ENCODE measurements around the gene ITGB2.

The ITGB2 gene

DNA sequence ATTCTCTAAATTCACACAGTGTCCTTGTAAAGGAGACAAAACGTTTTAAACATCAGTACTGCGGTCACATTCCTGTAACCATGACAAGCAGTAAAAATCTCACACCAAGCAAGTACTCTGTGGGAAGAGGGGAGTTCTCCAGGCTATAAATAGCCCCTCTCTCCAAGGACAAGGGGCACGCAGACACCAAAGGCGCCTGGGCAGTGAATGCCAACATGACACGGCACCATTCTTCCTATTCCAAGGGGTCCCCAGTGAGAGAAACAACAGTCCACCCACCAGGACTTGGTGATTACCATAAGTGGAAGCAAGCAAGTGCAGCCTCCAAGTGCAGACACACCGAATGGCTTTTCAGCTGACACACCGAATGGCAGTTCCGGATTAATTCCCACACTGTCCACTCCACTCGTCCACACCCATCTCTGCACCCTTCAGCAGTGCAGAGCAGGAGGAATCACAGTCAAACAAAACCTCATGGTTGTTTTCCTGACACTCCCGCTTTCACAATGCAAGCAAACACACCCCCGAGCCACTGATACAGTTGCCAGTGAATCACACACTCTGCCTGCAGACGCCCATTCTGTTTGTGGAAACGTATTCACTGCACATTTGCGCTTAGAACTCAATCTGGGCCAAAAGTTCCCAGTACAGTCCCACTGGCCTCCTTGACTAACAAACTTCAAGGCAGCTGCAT lies 49.0 kb downstream of the ITGB2 start:
- DNase-seq (ENCODE audit: low read depth in 4 of 4, low spot score in 1 of 4): no peak

DNA sequence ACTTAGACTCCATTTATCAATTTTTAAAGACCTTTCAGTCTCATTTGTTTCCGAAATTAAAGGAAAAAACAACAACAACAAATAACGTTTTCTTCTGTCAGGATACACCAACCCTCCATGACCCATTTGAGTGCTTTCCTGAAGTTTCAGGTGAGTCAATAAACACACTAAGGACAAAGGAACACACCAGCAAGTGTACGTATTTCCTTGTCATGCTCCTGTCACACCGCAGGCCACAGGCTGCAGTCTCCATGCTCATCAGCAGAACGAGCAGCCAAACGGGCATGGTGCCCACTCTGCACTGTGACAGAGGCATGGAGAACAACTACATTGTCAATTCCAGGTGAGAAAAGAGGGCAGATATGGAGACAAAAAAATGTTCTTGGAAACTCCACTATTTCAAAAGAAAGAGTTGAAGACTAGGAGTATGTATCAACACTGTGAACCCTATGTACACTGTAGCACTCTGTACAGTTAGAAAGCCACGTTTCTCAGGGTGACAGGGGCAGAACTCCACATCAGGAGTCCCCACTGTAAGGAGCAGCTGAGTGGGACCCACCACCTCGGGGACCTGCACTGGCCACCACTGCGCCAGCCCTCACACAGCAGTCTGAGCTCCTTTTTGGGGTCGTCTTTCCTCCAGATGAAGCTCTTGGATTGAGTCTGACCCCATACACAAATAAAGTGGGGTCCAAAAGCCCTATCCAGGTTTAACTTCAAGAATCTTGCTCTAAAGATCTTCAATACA lies 49.8 kb downstream of the ITGB2 start:
- DNase-seq (ENCODE audit: low read depth in 4 of 4, low spot score in 1 of 4): no peak

DNA sequence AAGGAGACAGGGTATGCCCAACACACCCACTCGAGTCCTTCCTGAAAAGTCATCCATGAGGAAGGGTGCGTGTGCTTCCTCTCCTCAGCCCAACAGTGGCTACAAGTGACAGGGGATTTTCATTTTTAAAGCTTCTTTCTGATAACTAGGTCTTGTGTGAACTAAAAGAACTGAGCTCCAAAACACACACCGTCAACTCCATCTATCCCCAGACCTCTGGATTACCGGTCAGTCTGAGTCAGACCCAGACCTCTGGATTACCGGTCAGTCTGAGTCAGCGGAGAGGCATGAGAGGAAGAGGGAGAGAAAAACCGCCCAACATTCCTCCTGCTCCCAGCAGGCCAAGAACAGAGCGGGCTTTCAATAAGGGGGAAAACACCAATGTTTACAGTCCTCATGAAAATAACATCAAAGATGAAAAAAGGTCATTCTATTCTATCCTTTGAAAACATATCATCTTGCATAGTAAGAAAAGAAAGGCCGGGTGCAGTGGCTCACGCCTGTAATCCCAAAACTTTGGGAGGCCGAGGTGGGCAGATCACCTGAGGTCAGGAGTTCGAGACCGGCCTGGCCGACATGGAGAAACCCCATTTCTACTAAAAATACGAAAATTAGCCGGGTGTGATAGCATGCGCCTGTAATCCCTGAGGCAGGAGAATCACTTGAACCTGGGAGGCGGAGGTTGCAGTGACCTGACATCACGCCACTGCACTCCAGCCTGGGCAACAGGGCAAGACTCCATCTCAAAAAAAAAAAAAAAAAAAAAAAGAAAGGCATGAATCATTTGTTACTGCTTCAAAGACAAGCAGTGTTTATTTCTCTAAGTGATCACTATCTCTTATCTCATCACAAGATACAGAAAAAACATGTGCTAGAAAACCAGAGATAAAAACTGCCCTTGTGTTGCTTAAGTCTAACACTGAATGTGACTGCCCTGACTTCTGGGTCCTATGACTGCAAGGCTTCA lies 50.6 kb downstream of the ITGB2 start:
- DNase-seq (ENCODE audit: low read depth in 4 of 4, low spot score in 1 of 4): no peak

DNA sequence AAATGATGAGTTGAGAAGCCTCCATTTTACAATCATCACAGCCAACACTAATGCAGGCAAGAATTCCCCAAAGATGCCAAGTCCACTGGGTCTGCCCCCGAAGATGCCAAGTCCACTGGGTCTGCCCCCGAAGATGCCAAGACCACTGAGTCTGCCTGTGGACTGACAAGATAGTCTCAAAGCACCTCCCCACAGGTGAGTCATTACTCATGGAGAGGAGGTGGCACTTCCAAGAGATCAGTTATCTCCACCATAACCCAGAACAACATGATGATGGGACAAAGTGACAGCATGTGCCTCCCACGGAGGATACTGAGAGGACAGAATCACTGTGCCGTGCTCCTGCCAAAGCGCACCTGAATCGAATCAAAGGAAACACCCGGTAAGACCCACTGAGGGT lies 52.0 kb downstream of the ITGB2 start:
- no peak for DNase-seq (ENCODE audit: low read depth in 4 of 4, low spot score in 1 of 4)

DNA sequence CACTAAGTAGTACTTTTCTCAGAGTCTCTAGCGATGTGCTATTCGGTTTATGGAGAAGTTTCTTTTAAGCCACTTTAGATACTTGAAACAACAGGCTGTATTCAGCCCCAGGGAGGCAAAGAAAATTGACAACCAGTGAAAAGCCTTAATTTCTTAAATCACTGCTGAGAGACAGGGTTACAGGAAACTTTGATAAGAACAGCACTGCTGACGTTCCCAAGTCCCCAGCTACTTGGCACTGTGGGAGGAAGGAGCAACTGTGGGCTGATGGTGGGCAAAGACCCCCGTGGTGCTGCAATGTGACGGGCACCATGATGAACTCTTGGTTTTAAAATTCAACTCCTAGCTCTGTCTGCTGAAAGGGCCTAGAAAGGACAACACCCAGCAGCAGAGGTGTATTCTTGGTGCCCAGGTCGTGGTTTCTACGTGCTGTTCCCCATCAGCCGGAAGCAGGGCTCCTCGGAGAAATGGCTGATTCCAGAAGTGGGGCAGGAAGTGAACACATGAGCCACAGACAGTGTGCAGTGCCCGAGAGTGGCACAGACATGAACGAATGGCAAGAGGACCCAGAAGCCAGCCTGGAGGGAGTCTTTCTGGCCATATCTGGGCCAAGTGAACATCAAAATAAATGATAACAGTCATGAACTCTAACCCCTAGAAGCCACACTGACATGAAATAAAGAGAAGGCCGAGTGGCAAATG lies 52.5 kb downstream of the ITGB2 start:
- no peak for DNase-seq (ENCODE audit: low read depth in 4 of 4, low spot score in 1 of 4)

DNA sequence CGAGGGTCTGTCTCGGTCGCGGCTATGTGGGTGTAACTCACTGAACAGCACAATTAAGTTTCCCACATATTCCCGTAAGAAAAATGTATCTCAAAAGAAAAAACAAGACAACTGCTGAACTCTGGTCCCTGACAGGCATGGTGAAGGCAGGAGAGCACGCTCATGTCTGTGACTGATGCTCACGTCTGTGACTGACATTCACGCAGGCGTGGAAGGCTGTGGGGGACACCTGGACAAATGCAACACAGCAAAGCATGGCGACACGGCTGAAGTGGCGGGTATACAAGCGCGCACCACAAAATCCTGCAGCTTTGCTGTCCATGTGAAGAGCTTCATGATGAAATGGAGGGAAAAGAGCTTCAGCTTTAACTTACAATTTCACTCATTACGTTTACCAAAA lies 53.2 kb downstream of the ITGB2 start:
- no peak for DNase-seq (ENCODE audit: low read depth in 4 of 4, low spot score in 1 of 4)

DNA sequence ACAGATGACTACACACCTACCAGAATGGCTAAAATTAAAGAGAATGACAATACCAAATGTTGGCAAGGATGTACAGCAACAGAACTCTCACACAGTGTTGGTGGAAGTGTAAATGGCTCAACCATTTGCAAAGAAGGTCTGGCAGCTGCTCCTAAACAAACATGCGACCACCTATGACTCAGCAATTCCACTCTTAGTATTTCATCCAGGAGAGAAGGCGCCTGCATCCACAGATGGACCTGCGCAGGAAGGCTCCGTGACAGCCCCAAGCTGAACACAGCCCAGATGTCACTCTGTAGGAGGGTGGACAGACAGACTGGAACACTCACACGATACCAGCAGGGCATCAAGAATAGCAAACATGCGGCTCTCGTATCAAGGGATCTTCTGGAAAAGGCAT lies 53.9 kb downstream of the ITGB2 start:
- DNase-seq (ENCODE audit: low read depth in 4 of 4, low spot score in 1 of 4): no peak

DNA sequence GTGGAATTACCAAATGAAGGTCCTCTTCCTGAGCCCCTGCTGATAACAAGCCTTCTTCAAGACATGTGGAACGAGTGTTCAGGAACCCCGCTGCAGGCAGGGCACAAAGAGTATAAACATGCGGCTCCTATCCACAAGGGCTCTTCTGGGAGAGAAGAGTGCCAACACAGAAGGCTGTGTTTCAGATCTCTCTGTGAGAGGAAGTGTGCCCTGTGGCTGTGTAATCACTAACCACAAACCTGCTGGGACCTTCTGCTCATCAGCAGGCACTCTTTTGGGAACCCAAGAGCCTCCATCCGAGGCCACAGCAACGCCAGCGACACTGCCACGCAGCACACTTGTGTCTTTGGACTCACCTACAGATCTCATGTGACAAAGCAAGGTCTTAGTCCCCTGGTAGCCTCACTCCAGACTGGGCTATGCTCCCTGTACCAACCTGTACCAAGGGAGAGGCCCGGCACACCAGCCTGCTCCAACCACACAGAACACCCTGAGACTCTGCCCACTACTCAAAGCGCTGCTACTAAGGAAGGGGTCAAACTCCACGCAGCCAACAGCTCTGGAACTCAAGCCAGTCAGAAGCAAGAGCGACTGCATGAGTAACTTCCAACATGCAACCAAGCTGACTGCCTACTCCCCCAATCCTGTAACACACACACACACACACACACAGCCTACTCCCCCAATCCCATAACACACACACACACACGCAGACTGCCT lies 55.0 kb downstream of the ITGB2 start:
- no peak for DNase-seq (ENCODE audit: low read depth in 4 of 4, low spot score in 1 of 4)

DNA sequence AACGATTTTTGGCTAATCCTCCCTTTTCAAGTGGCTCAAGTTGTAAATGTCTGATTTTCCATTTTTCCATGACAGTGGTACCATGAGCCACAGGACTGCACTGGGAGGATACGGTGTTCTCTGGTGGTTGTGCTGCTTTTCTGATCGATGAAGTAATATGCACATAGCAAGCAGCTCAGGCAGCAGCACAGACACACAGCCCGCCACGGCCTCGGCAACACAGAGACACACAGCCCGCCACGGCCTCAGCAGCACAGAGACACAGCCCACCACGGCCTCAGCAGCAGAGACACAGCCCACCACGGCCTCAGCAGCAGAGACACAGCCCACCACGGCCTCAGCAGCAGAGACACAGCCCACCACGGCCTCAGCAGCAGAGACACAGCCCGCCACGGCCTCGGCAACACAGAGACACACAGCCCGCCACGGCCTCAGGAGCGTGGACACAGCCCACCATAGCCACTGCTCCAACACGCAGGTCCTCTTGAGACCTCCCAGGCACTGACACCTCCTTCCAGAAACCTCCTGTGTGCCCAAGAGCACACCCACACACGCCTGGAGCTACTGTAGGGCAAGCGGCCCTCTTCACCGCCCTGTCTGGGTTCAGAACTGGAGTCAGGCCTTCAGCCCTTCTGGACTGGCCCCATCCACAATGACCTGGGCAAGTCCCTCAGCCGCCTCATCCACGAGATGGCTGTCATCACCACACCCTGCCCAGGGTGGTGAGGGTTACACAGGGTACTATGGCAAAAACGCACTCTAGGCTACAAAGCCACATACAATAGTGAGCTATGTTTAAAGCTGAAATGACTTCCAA lies 57.6 kb downstream of the ITGB2 start:
- no peak for DNase-seq (ENCODE audit: low read depth in 4 of 4, low spot score in 1 of 4)

DNA sequence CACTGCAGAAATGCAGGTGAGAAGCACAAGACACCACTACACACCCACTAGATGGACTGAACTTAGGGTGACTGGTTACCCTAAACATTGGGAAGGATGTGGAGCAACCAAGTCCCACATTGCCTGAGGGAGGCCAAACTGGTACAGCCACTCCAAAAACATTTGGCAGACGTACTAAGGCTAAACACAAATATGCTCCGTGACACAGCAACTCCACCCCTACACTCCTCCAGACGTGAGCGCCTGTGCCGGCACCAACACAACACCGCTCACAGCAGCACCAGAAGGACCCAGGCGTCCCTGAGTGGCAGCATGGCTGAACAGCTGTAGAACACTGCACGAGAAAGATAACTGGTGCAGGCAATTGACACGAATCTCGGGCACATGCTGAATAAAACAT lies 61.9 kb downstream of the ITGB2 start:
- no peak for DNase-seq (ENCODE audit: low read depth in 4 of 4, low spot score in 1 of 4)

DNA sequence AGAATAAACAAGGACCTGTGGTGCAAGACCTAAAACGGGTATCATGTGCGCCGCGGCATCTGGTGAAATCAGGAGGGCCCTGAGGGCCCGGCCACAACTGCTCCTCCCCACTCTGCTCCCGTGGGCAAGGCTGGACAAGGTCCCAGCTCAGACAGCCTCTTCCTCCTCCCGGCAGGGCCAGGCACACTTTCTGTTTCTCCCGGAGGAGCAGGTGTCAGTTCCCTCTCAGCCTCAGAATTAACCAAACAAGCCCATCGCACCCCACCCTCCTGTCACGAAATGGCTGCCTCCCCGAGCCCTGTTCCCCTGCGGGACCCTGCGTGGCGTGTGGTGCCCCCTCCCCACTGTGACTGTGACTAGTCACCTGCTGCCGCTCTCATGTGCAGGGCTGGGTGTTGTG lies 62.4 kb downstream of the ITGB2 start:
- no peak for DNase-seq (ENCODE audit: low read depth in 4 of 4, low spot score in 1 of 4)

DNA sequence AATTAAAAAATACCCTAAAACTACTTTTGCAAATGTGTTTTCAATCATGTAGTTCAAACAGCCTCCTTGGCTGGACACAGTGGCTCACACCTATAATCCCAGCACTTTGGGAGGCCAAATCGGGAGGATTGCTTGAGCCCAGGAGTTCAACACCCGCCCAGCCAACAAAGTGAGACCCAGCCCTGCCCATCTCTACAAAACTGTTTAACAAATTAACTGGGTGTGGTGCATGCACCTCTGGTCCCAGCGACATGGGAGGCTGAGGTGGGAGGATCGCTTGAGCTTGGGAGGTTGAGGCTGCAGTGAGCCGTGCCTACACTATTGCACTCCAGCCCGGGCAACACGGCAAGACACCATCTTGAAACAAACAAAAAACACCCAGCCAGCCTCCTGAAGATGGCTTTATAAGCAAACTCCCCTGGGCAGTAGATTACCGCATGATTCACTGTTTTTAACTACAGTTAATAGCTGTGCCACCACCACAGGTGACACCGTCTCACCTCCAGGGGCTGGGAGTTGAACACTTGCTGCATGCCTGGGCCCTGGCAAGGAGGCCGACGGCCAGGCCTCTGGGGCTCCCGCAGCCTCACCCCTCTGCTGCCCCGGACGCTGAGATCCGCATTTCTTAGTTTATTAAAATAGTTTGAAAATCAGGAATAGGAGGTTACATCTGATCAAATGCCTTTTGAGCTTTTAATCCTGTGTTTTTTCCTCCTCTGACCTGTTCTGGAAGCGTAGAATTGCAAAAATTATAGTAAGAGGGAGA lies 63.4 kb downstream of the ITGB2 start:
- no peak for DNase-seq (ENCODE audit: low read depth in 4 of 4, low spot score in 1 of 4)

DNA sequence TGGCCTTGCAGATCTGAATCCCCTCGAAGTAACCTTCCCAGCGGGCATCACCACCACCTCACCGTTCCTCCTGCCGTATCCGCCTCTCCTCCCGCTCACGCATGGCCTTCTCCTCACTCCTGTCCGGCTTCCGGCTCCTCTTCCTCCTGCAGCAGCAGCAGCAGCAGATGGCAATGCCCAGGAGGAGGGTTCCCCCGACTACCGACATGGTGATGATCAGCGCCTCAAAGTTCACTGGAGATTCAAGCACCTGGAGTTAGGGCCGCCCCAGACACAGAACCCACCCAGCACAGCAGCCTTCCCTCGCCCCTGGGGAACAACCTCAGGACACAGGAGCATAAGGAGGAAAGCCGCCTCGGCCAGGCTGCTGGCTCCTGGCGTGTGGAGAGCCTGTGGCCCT lies 64.6 kb downstream of the ITGB2 start:
- no peak for DNase-seq (ENCODE audit: low read depth in 4 of 4, low spot score in 1 of 4)

DNA sequence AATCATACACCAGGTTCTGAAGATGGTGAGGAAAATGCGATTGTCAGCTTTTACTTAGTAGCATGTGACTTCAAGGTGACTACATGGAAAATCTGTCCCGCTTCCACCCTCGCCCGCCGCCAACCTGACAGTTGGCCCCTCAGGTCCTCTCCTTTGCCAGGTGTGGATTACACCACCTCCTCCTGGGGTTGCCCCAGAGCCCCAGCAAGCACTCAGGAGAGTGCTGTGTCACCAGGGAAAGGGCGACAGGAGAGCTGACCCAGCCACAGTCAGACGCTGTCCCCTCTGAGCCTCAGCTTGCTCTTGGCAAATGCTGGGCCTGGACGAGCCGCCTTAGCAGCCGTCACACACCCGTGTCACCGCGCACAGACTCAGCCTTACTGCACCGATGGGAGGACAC lies 65.1 kb downstream of the ITGB2 start:
- no peak for DNase-seq (ENCODE audit: low read depth in 4 of 4, low spot score in 1 of 4)

DNA sequence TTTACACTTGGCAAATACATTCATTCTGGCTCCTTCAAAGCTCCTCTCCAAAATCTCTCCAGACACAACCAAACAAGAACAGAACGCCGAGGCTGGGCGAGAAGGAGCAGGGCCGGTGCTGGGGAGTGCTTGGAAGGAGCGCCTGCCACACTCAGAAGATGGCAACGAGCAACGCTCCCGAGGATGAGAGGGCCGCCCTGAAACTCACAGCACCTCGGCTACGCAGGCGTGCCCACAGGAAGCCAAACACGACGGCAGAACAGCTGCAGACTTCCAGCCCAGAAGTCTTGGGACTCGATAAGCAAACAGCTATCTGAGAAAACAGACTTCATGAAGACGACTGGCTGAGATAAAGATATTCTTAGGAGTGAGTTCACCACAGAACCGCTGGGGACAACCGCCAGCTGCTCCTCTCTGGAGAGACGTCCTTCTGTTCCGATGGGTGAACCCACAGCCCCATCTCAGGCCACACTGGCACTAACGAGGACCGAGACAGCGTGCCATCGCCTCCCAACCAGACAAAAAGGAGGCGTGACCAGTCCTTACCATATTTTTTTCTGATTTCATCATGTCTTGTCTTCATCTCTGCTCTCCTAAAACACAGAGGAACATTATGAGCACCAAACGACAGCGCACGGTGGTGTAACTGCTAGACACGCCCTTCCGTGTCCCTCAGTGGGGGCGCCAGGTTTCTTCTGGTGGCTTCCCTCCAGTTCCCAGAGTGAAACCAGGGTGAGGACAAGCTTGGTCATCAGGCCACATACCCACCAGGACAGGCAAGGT lies 65.8 kb downstream of the ITGB2 start:
- DNase-seq (ENCODE audit: low read depth in 4 of 4, low spot score in 1 of 4): no peak

DNA sequence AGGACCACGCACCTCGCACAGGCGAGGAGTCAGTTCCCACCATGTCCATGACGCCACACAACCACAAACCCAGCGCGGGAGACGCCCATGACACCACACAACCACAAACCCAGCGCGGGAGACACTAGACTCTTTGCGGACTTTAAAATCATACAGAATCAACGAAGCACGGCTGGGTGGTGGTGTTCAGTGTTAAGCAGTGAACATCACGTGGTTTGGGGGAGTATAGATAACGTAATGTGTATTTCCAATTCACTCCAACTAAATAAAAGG lies 66.4 kb downstream of the ITGB2 start:
- DNase-seq (ENCODE audit: low read depth in 4 of 4, low spot score in 1 of 4): no peak

DNA sequence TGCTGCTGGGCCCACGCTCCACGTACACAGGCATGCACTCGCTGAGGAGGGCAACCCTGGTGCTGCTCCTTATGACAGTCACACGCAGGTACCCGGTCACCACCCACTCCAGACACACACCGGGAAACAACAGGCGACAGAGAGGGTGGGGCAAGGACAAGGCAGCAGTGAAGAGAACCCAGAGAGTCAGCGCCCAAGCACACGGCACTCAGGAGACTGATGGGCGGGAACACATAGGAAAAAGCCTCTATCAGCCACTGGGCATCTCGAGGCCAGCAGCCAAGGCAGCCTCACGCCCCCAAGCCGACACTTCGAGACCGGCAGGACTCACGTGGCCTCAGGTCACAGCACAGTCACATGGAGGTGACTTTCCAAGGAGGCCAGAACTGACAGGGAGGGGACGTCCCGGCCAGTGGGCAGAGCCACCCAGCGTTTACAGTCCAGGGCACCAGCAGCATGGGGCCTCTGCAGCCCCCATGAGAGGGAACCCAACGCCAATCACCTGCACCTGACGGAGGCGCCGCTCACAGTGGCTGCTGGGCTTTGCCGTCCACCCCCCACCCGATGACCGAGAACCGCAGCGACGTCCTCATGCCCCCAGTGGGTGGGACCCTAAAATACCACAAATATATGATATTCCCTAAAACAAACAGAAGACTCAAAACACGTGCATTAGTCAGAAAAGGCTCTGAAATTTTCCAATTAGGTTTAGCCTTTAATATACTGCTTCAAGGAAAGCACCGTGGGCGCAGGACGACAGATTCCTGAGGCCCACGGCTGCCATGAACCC lies 66.9 kb downstream of the ITGB2 start:
- DNase-seq (ENCODE audit: low read depth in 4 of 4, low spot score in 1 of 4): no peak
